ENCODE results near the gene FGF14. TPM values are rescaled to one million over a fixed set of nuclear protein-coding genes. Genes with fewer than 3 reads are reported as not detected.

Gene FGF14
- total and polyA plus RNA-seq, 3 donors from 2014 or later = 0.56 to 4.5 (median 1.7) TPM

- no peaks in the 10 kb centered on the region for H3K9me3 ChIP-seq
- no peaks in the 10 kb centered on the region for H3K27me3 ChIP-seq
- no peak for DNase-seq
- no peaks in the 10 kb centered on the region for H3K4me1 ChIP-seq
- TF ChIP-seq CTCF (IDR thresholded peaks at IDR 0.05) (no peak), POLR2A (IDR thresholded peaks at IDR 0.05) (no peak)
- intact Hi-C loops (cut with DNase I; ENCODE audit: low total_unique reads) = no loop called here
- H3K36me3 ChIP-seq (ENCODE audit: low read depth, missing control alignments) = no peaks in the 10 kb centered on the region
- 52 to 57% methylated on average over 1 of the region's 1 CpG for WGBS, 2 donors
- H3K27ac ChIP-seq = no peak overlapping the region
- no peak overlapping the region for H3K4me3 ChIP-seq
Observed at GRCh38 chr13:102261809-102262208, 140.0 kb downstream of the FGF14 start.

GRCh38 chr13:102261316-102261715, 140.5 kb downstream of the FGF14 start:
- Histone ChIP-seq H3K4me3 (no peak overlapping the region), H3K36me3 (ENCODE audit: low read depth, missing control alignments) (no peaks in the 10 kb centered on the region), H3K27ac (no peak overlapping the region), H3K27me3 (no peaks in the 10 kb centered on the region), H3K9me3 (no peaks in the 10 kb centered on the region), H3K4me1 (no peaks in the 10 kb centered on the region)
- TF ChIP-seq POLR2A (IDR thresholded peaks at IDR 0.05) (no peak), CTCF (IDR thresholded peaks at IDR 0.05) (no peak)
- no peak for DNase-seq
- 72 to 76% methylated on average over 3 of the region's 3 CpGs for WGBS, 2 donors
- intact Hi-C loops (cut with DNase I; ENCODE audit: low total_unique reads) = no loop called here

- no peak overlapping the region for H3K27ac ChIP-seq
- TF ChIP-seq CTCF (IDR thresholded peaks at IDR 0.05) = no peak
- no peak for TF ChIP-seq POLR2A (IDR thresholded peaks at IDR 0.05)
- no peaks in the 10 kb centered on the region for H3K27me3 ChIP-seq
- no peak for DNase-seq
- 78 to 80% methylated on average over 6 of the region's 6 CpGs for WGBS, 2 donors
- H3K36me3 ChIP-seq (ENCODE audit: low read depth, missing control alignments) = no peaks in the 10 kb centered on the region
- H3K4me1 ChIP-seq = no peaks in the 10 kb centered on the region
- H3K4me3 ChIP-seq = no peak overlapping the region
- H3K9me3 ChIP-seq = no peaks in the 10 kb centered on the region
- intact Hi-C loops (cut with DNase I; ENCODE audit: low total_unique reads) = no loop called here
Observed at GRCh38 chr13:102260256-102260655, 141.6 kb downstream of the FGF14 start.

GRCh38 chr13:102255409-102255808, 146.4 kb downstream of the FGF14 start:
- Histone ChIP-seq H3K27me3 (no peaks in the 10 kb centered on the region), H3K36me3 (ENCODE audit: low read depth, missing control alignments) (no peaks in the 10 kb centered on the region), H3K27ac (no peak overlapping the region), H3K4me1 (no peaks in the 10 kb centered on the region), H3K9me3 (no peaks in the 10 kb centered on the region), H3K4me3 (no peak overlapping the region)
- TF ChIP-seq CTCF (IDR thresholded peaks at IDR 0.05) (no peak), POLR2A (IDR thresholded peaks at IDR 0.05) (no peak)
- DNase-seq = no peak
- intact Hi-C loops (cut with DNase I; ENCODE audit: low total_unique reads) = no loop called here

- Histone ChIP-seq H3K36me3 (ENCODE audit: low read depth, missing control alignments) (no peaks in the 10 kb centered on the region), H3K9me3 (no peaks in the 10 kb centered on the region), H3K4me1 (no peaks in the 10 kb centered on the region), H3K27ac (no peak overlapping the region), H3K4me3 (no peak overlapping the region), H3K27me3 (no peaks in the 10 kb centered on the region)
- intact Hi-C loops (cut with DNase I; ENCODE audit: low total_unique reads) = no loop called here
- TF ChIP-seq CTCF (IDR thresholded peaks at IDR 0.05) = no peak
- TF ChIP-seq POLR2A (IDR thresholded peaks at IDR 0.05) = no peak
- no peak for DNase-seq
- 74 to 89% methylated on average over 3 of the region's 3 CpGs for WGBS, 2 donors
Observed at GRCh38 chr13:102251817-102252216, 150.0 kb downstream of the FGF14 start.
